Ascending aorta (tissue), 2 donors: ENCODE results near the gene TH. TPM values are rescaled to one million over a fixed set of nuclear protein-coding genes. Genes with fewer than 3 reads are reported as not detected.
"Not testable (repeated sequence)": the region's sequence is repeated elsewhere in the genome, so short reads cannot be mapped to it uniquely, and the experiment has no call there.

Source experiments
- DNase-seq, 2 donors: peaks; one replicate each; pipeline ENCODE4 v3.0.0-alpha.2; 2019; ENCODE audit warnings: low spot score in 2 of 2
- H3K27ac ChIP-seq, 2 donors: fragments of 200-600 bp; sonication (generic); one replicate each; pipeline ENCODE4 v1.5.1; 2016 to 2017; ENCODE audit warnings: mild to moderate bottlenecking in 1 of 2
- H3K27me3 ChIP-seq: fragments of 200-600 bp; sonication (generic); one replicate; pipeline ENCODE4 v1.5.1; 2017
- H3K36me3 ChIP-seq, 2 donors: fragments of 200-600 bp; sonication (generic); one replicate each; pipeline ENCODE4 v1.5.1; 2016
- H3K4me1 ChIP-seq, 2 donors: fragments of 200-600 bp; sonication (generic); one replicate each; pipeline ENCODE4 v1.5.1; 2016 to 2017; ENCODE audit warnings: mild to moderate bottlenecking in 1 of 2
- H3K4me3 ChIP-seq, 2 donors: fragments of 200-600 bp; sonication (generic); one replicate each; pipeline ENCODE4 v1.5.1; 2016 to 2017; ENCODE audit warnings: mild to moderate bottlenecking in 1 of 2
- H3K9me3 ChIP-seq, 2 donors: fragments of 200-600 bp; sonication (generic); one replicate each; pipeline ENCODE4 v1.5.1; 2016
- CTCF ChIP-seq, 3 experiments: fragments of 200-600 bp in 2 of 3; fragments of 450-650 bp in 1 of 3; sonication (generic) in 2 of 3; IDR thresholded peaks; one replicate each; pipeline ENCODE4 v1.5.1; 2016 to 2019; ENCODE audit warnings: antibody characterized with exemption in 3 of 3, mild to moderate bottlenecking in 1 of 3, moderate library complexity in 1 of 3
- intact Hi-C: fragments of 100-400 bp; cut with DNase I; formaldehyde crosslinking; loops from one replicate; pipeline ENCODE4 v1.15.1; 2023
- total RNA-seq: library from RNA; depleted of rRNA; stranded (reverse); fragments of >200 nt; gene quantifications from one replicate; pipeline ENCODE4 v1.1.0, GENCODE V29; 2016

The TH gene
- total RNA-seq, 1 donor from 2014 or later = not detected

DNA sequence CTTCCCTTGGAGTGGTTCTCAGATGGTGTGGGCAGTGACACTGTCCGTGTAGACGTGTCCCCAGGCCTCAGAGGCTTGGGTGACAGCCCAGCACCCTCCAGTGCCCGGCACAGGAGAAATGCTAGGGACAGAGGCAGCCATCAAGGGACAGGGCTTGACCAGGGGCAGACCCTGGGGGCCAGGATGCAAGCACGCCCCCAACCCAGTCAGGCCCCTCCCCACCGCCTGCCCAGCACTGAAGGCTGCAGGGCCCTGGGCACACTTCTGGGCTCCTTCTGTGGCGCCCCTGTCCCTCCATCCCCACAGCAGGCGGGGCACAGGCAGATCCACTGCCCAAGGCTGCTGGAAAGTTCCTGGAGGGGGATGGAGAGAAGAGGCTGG lies 43.5 kb downstream of the TH start:
- no peak for TF ChIP-seq CTCF (IDR thresholded peaks at IDR 0.05)
- intact Hi-C loops = no loop called here
- Histone ChIP-seq H3K27me3 (no peaks in the 10 kb centered on the region), H3K4me3 (no peak overlapping the region), H3K4me1 (no peaks in the 10 kb centered on the region), H3K9me3 (no peaks in the 10 kb centered on the region), H3K36me3 (no peaks in the 10 kb centered on the region), H3K27ac (no peak overlapping the region)
- no peak for DNase-seq

GRCh38 chr11:2127482-2128129 lies 44.0 kb downstream of the TH start:
- Histone ChIP-seq H3K9me3 (no peaks in the 10 kb centered on the region), H3K27me3 (no peaks in the 10 kb centered on the region), H3K4me1 (no peaks in the 10 kb centered on the region), H3K4me3 (no peak overlapping the region), H3K36me3 (no peaks in the 10 kb centered on the region), H3K27ac (no peak overlapping the region)
- no peak for DNase-seq
- no peak for TF ChIP-seq CTCF (IDR thresholded peaks at IDR 0.05)
- intact Hi-C loops = no loop called here

DNA sequence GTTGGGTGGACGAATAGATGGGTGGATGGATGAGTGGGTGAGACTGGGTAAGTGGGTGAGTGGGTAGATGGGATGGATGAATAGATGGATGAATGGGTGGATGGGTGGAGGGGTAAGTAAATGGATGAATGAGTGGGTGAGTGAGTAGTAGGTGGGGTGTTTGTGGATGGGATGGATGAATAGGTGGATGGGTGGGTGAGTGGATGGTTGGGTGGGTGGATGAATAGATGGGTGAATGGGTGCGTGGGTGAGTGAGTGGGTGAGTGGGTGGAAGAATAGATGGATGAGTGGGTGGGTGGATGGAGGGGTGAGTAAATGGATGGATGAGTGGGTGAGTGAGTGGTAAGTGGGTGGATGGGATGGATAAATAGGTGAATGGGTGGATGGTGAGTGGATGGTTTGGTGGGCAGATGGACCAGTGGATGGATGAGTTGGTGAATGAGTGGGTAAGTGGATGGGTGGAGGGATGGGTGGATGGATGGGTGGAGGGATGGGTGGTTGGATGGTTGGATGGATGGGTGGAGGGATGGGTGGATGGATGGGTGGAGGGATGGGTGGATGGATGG lies 45.0 kb downstream of the TH start:
- TF ChIP-seq CTCF (IDR thresholded peaks at IDR 0.05) = no peak
- Histone ChIP-seq H3K27me3 (no peaks in the 10 kb centered on the region), H3K36me3 (no peaks in the 10 kb centered on the region), H3K4me3 (no peak overlapping the region), H3K4me1 (no peaks in the 10 kb centered on the region), H3K27ac (no peak overlapping the region), H3K9me3 (no peaks in the 10 kb centered on the region)
- DNase-seq = no peak
- intact Hi-C loops = no loop called here

- DNase-seq, H3K9me3 ChIP-seq, intact Hi-C loops, H3K27me3 ChIP-seq, H3K4me3 ChIP-seq, H3K27ac ChIP-seq, H3K36me3 ChIP-seq, H3K4me1 ChIP-seq: not testable (repeated sequence)
These were observed 46.7 kb downstream of the TH start for GRCh38 chr11:2124736-2125484.

GRCh38 chr11:2123628-2123960 lies 48.0 kb downstream of the TH start:
- no peak overlapping the region for H3K4me3 ChIP-seq
- no peaks in the 10 kb centered on the region for H3K9me3 ChIP-seq
- no peaks in the 10 kb centered on the region for H3K4me1 ChIP-seq
- intact Hi-C loops = no loop called here
- H3K36me3 ChIP-seq = no peaks in the 10 kb centered on the region
- DNase-seq = no peak
- no peak for TF ChIP-seq CTCF (IDR thresholded peaks at IDR 0.05)
- H3K27ac ChIP-seq = no peak overlapping the region
- H3K27me3 ChIP-seq = peaks cover 5% of the 10 kb centered on the region

- Histone ChIP-seq H3K9me3 (no peaks in the 10 kb centered on the region), H3K4me3 (no peak overlapping the region), H3K27ac (no peak overlapping the region), H3K4me1 (no peaks in the 10 kb centered on the region), H3K36me3 (no peaks in the 10 kb centered on the region), H3K27me3 (peaks cover 5% of the 10 kb centered on the region)
- no peak for TF ChIP-seq CTCF (IDR thresholded peaks at IDR 0.05)
- DNase-seq = no peak
- intact Hi-C loops = no loop called here
These were observed 48.5 kb downstream of the TH start for GRCh38 chr11:2122907-2123627.
